ENCODE results near the gene FYCO1. TPM values are rescaled to one million over a fixed set of nuclear protein-coding genes. Genes with fewer than 3 reads are reported as not detected.

Gene FYCO1
- total RNA-seq, 1 donor from 2014 or later: 14.9 TPM

DNA sequence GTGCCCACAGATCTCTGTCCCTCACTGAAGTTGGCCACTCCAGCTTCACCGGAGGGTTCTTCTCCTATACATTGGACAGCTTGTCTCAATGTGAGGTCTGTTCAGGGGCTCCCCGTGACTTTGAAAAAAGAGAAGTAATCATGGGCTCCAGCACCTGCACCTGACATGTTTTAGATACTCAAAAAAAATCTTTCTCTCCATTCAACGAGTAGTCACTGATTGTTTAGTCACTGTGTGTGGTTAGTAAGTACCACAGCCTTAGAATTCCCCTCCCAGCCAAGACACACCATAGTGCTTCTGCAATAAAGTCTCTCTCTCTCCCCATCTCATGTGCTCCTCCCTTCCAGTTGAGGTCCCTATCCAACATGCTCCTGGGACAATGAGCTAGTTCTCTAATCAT is 90.7 kb downstream of the FYCO1 start:
- Mint-ChIP-seq H3K4me1 (peaks cover 43% of the 10 kb centered on the region), H3K9me3 (no peaks in the 10 kb centered on the region), H3K36me3 (ENCODE audit: low read depth) (no peaks in the 10 kb centered on the region), H3K4me3 (peak overlapping the region; percentile 12), H3K27me3 (no peaks in the 10 kb centered on the region), H3K27ac (peak overlapping the region; percentile 69)
- TF ChIP-seq, protein P1, sequence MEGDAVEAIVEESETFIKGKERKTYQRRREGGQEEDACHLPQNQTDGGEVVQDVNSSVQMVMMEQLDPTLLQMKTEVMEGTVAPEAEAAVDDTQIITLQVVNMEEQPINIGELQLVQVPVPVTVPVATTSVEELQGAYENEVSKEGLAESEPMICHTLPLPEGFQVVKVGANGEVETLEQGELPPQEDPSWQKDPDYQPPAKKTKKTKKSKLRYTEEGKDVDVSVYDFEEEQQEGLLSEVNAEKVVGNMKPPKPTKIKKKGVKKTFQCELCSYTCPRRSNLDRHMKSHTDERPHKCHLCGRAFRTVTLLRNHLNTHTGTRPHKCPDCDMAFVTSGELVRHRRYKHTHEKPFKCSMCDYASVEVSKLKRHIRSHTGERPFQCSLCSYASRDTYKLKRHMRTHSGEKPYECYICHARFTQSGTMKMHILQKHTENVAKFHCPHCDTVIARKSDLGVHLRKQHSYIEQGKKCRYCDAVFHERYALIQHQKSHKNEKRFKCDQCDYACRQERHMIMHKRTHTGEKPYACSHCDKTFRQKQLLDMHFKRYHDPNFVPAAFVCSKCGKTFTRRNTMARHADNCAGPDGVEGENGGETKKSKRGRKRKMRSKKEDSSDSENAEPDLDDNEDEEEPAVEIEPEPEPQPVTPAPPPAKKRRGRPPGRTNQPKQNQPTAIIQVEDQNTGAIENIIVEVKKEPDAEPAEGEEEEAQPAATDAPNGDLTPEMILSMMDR (IDR thresholded peaks at IDR 0.05): no peak
- DNase-seq (no peak), ATAC-seq (ENCODE audit: low read depth) (peak; percentile 88)
- intact Hi-C loops (cut with micrococcal nuclease): loop anchor here (2.0 to 5.0 kb wide), 3 partner anchors 33 to 63 kb away; partner anchors contain the start of gene LZTFL1
- ChIA-PET POLR2A (interaction anchor here (0.8 to 1.8 kb wide), 3 partner anchors 12 to 64 kb away, joined by 3 to 8 read pairs (median 3); partner anchors contain the start of gene LZTFL1), CTCF (interaction anchor here (0.7 to 2.8 kb wide), 2 partner anchors 24 to 64 kb away, joined by 3 to 7 read pairs; no protein-coding TSS in a partner anchor)

DNA sequence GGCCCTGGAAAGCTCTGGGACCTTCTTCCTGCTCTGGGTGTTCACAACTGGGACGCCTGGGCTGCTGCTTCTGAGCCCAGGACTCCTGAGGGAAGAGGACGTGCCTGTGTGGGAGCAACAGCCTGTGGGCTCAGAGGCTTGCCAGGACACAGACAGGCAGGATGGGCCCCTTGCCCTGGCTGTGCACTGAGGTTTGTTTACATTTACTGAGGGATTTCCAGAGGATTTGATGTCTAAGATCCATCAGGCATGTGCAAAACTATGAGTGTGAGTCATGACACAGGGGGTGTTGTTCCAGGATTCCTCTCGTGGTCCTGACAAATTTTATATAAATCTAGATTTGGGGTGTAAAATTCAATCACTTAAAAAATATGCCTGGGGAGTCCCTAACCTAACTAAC is 98.7 kb downstream of the FYCO1 start:
- ChIA-PET CTCF (no interaction called here), POLR2A (no interaction called here)
- Mint-ChIP-seq H3K36me3 (ENCODE audit: low read depth) (no peaks in the 10 kb centered on the region), H3K27me3 (no peaks in the 10 kb centered on the region), H3K27ac (no peak overlapping the region), H3K9me3 (no peaks in the 10 kb centered on the region), H3K4me1 (peaks cover 31% of the 10 kb centered on the region), H3K4me3 (no peak overlapping the region)
- DNase-seq: no peak
- intact Hi-C loops (cut with micrococcal nuclease): no loop called here
- ATAC-seq (ENCODE audit: low read depth): no peak
- TF ChIP-seq, protein P1 (IDR thresholded peaks at IDR 0.05): no peak

DNA sequence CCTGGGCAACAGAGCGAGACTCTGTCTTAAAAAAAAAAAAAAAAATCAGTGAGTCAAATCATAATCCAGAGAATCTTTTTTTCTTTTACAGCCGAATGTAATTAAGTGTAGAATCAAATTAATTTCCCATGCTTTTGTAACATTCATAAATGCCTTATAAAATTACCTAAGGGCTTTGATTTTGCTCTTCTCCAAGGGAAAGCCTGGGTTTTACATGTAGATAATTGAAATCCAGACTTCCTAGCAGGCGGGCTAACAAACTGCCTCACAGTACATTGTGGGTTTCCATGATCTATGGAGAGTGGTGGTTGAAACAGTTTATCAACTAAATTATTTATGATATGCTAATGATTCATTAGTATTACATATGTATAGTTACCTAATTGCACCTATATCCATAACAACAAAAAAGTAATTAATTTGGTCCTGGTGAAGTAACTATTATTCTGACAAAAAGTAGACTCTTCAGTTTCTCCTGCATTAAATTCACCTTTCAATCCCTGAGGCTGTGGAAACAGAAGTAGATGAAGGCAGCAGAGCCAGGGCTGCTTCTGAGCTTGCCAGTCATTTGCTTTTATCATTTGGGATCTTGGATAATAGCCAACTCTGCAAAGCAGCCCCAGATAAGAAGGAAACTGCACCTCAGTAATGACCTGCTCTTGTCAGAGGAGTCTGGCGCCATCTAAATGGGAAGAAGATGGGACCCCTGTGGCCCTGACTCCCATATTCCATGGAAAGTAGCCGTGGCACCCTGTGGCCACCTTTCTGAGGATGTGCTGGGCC is 99.7 kb downstream of the FYCO1 start:
- Mint-ChIP-seq H3K9me3 (no peaks in the 10 kb centered on the region), H3K4me1 (peaks cover 40% of the 10 kb centered on the region), H3K36me3 (ENCODE audit: low read depth) (no peaks in the 10 kb centered on the region), H3K27ac (no peak overlapping the region), H3K4me3 (no peak overlapping the region), H3K27me3 (no peaks in the 10 kb centered on the region)
- CTCF ChIA-PET: interaction anchor here (0.6 kb wide), 1 partner anchor 170 kb away, joined by 3 read pairs; no protein-coding TSS in a partner anchor
- intact Hi-C loops (cut with micrococcal nuclease): no loop called here
- no peak for ATAC-seq (ENCODE audit: low read depth)
- POLR2A ChIA-PET: no interaction called here
- DNase-seq: no peak
- TF ChIP-seq, protein P1 (IDR thresholded peaks at IDR 0.05): no peak

DNA sequence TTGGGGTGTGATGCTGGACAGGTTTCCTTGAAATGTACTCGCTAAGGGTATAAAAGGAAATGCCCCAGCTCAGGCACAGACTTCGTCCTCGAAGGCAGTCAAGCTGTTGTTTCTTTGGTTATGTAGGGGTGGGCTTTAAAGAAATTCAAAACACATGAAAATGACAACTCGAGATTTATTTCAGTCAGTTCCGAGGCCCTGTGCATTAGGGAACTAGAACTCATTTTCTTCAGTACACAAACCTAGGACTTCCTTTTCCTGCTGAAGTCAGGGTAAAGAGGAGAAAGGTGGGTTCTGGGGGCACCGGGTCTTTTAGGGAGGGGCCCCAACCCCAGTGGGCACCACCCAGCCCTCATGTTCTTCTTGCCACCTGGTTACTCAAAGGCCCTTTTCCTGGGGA is 101.6 kb downstream of the FYCO1 start:
- Mint-ChIP-seq H3K27ac (peak overlapping the region; percentile 76), H3K9me3 (no peaks in the 10 kb centered on the region), H3K36me3 (ENCODE audit: low read depth) (no peaks in the 10 kb centered on the region), H3K4me3 (no peak overlapping the region), H3K4me1 (peaks cover 57% of the 10 kb centered on the region), H3K27me3 (no peaks in the 10 kb centered on the region)
- CTCF ChIA-PET: no interaction called here
- TF ChIP-seq, protein P1 (IDR thresholded peaks at IDR 0.05): no peak
- DNase-seq (no peak), ATAC-seq (ENCODE audit: low read depth) (peak; percentile 28)
- POLR2A ChIA-PET: interaction anchor here (0.6 to 1.3 kb wide), 2 partner anchors 210 to 513 kb away, joined by 3 to 4 read pairs; partner anchors contain the start of genes CCR5AS and CCRL2
- intact Hi-C loops (cut with micrococcal nuclease): loop anchor here (5.0 kb wide), 2 partner anchors 37 to 52 kb away; partner anchors contain the start of gene LZTFL1

DNA sequence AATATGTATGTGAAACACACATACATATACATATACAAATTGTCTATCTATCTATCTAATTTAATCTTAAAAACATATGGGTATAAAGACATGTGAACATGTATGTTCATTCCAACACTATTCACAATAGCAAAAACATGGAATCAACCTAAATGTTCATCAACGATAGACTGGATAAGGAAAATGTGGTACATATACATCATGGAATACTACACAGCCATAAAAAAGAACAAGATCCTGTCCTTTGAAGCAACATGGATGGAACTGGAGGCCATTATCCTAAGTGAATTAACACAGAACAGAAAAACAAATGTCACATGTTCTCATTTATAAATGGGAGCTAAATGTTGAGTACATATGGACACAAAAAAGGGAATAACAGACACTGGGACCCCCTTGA is 103.5 kb downstream of the FYCO1 start:
- intact Hi-C loops (cut with micrococcal nuclease): loop anchor here (5.0 kb wide), 2 partner anchors 35 to 50 kb away; partner anchors contain the start of gene LZTFL1
- CTCF ChIA-PET: no interaction called here
- Mint-ChIP-seq H3K36me3 (ENCODE audit: low read depth) (no peaks in the 10 kb centered on the region), H3K4me1 (peaks cover 70% of the 10 kb centered on the region), H3K4me3 (no peak overlapping the region), H3K27ac (peak overlapping the region; percentile 65), H3K9me3 (no peaks in the 10 kb centered on the region), H3K27me3 (no peaks in the 10 kb centered on the region)
- ATAC-seq (ENCODE audit: low read depth) (no peak), DNase-seq (no peak)
- POLR2A ChIA-PET: interaction anchor here (1.4 kb wide), 1 partner anchor 13 kb away, joined by 3 read pairs; no protein-coding TSS in a partner anchor
- TF ChIP-seq, protein P1 (IDR thresholded peaks at IDR 0.05): no peak
